NCI-H2107 treated with DMSO at 0.1 percent for 48 hours (cell line): ENCODE data around the gene ERMAP.
A peak's percentile ranks its signal among the peaks of the same experiment; 100 is the strongest.

Experiments used
- DNase-seq: peaks from one replicate; lab custom pipeline; 2025; ENCODE audit not compliant: unreplicated experiment; lab: John Stamatoyannopoulos, UW

Gene ERMAP

GRCh38 chr1:42816585-42817439 lies at the start of gene ERMAP, which contains the start of gene SVBP:
TSS of gene ERMAP (plus strand) at chr1:42817122. CDS start at chr1:42830449, 13,327 bp downstream.
TSS of gene SVBP (minus strand) at chr1:42817397. CDS start at chr1:42816544, 853 bp downstream.
- DNase-seq, result peak; percentile 90

- DNase-seq, result no peak
Measured at GRCh38 chr1:42767510-42768000, 49.4 kb upstream of the ERMAP start.

- no peak for DNase-seq
Measured at GRCh38 chr1:42768172-42768571, 48.8 kb upstream of the ERMAP start.

- DNase-seq, result no peak
Measured at GRCh38 chr1:42769811-42770210, 47.1 kb upstream of the ERMAP start.

- no peak for DNase-seq
Measured at GRCh38 chr1:42773420-42773819, 43.5 kb upstream of the ERMAP start.

- DNase-seq, result no peak
Measured at GRCh38 chr1:42774928-42775526, 41.9 kb upstream of the ERMAP start.

- no peak for DNase-seq
Measured at GRCh38 chr1:42776502-42776901, 40.4 kb upstream of the ERMAP start.

- DNase-seq, result peak; percentile 2
Measured at GRCh38 chr1:42777852-42778251, 39.1 kb upstream of the ERMAP start.

- DNase-seq, result no peak
Measured at GRCh38 chr1:42779725-42780124, 37.2 kb upstream of the ERMAP start.

GRCh38 chr1:42780176-42780575 lies 36.7 kb upstream of the ERMAP start:
- DNase-seq, result no peak

GRCh38 chr1:42783092-42783491 lies 33.8 kb upstream of the ERMAP start:
- DNase-seq, result no peak

GRCh38 chr1:42784547-42784945 lies 32.4 kb upstream of the ERMAP start:
- DNase-seq, result no peak

- DNase-seq, result no peak
Measured at GRCh38 chr1:42784946-42785693, 31.8 kb upstream of the ERMAP start, which contains the start of gene TMEM269. TSS of gene TMEM269 (plus strand) at chr1:42784991. CDS start at chr1:42789894, 4,903 bp downstream.

GRCh38 chr1:42786097-42786496 lies 30.8 kb upstream of the ERMAP start:
- DNase-seq, result no peak

- DNase-seq, result no peak
Measured at GRCh38 chr1:42788021-42788420, 28.9 kb upstream of the ERMAP start.

GRCh38 chr1:42793824-42794223 lies 23.1 kb upstream of the ERMAP start:
- DNase-seq, result no peak

- DNase-seq, result no peak
Measured at GRCh38 chr1:42797414-42797813, 19.5 kb upstream of the ERMAP start.

- DNase-seq, result no peak
Measured at GRCh38 chr1:42797979-42798378, 18.9 kb upstream of the ERMAP start.

- DNase-seq, result no peak
Measured at GRCh38 chr1:42801832-42802473, 15.0 kb upstream of the ERMAP start.

- DNase-seq, result no peak
Measured at GRCh38 chr1:42806171-42806570, 10.8 kb upstream of the ERMAP start.

- no peak for DNase-seq
Measured at GRCh38 chr1:42806593-42806992, 10.3 kb upstream of the ERMAP start.
